Measurements from ENCODE around the gene SH2D7.

Gene SH2D7

DNA sequence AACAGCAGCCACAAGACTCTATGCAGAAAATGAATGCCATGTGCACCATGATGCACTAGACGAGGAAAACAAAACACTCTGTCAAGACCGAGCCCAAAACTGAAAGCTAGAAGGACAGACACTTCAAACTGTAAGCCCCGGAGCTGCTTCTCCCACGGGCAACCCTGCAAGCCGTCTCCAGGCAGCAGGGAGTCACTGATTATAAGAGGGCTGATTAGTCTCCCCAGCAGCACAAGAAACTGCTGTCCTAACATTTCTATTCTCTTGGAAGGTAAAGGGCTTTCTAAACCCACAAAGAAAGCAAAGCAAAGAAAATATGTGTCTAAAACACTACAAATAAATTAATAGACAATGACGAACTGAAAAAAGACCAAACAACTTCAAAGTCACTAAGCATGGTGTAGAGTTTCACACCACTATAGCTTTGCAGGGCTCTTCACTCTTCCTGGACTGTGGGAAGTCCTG, 30.4 kb upstream of the SH2D7 start:
- no peak for DNase-seq

DNA sequence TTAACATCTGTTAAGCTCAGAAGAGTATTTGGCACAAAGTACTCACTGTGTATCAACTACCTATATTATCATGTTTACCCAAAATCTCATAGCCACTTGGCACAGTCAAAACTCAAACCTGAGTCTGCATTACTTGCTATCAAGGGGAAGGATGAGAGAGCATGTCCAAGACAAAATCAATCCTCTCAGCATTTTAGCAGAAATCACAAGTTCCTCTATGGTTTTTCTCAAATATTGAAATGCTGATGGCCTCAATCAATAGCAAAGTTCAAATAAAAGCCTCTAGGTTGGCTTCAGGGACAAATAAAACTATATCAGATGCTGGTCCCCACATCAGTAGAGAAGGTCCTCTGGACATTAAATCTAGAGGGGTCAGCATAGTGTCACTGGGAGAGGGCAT, 29.1 kb upstream of the SH2D7 start:
- DNase-seq: no peak

DNA sequence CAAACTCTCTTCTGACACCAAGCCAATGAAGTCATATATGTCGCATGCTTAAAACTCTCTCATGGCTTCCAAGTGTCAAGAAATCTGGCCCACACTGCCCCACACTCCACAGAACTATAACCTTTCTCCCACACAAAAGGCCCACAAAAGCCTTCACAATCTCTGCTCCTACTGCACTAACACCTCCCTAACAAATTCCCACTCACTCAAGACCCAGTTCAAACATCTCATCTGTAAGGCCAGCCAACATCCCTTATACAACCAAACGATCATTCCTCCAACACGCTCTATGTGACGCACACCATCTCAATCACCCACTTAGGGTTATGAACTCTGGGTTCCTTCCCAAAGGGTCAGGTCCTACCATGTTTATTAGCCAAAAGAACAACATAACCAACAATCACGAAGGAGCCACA, 28.4 kb upstream of the SH2D7 start:
- no peak for DNase-seq

DNA sequence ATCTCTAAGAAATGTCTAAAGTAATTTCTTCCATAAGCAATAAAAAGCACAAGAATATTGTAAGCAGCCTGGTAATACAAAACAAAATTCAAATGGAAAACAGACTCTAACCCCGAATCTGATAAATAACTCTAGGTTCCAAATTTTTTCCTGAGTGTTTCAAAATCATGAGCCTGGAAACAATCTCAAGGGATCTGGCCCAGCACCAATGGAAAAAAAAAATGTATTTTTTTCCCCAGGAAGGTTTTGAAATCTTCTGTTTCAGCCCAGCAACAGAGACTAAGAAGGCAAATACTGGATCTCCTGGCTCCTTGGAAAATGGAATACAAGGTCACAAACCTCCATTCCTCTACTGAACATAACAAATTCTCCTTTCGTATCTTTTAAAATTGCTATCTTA, 27.8 kb upstream of the SH2D7 start:
- no peak for DNase-seq

DNA sequence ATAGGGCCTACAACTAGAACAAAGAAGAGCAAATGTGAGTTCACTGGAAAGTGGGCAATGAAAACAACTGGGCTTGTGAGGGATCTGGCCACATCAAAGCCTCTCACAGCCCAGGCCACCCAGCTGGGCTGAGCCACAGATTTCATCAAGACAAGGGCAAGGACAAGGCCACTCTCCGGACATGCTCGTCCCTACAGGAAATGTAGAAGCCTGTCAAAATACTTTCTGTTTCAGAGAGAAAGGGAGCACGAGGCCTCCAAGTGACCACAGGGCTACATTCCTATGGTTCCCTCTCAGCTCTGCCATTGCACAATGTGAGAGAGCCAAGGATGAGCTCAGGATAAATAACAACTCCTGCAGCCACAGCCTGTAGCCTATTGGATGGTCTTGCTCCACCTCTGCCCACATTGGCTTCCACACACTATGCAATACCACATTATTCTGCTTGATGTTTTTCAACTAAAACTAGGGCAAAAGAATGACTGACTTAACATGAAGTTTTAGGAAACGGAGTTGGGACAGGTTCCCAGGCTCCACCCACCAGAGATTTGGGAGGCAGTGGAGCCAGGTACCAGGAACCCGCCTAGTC, 27.0 kb upstream of the SH2D7 start:
- no peak for DNase-seq

DNA sequence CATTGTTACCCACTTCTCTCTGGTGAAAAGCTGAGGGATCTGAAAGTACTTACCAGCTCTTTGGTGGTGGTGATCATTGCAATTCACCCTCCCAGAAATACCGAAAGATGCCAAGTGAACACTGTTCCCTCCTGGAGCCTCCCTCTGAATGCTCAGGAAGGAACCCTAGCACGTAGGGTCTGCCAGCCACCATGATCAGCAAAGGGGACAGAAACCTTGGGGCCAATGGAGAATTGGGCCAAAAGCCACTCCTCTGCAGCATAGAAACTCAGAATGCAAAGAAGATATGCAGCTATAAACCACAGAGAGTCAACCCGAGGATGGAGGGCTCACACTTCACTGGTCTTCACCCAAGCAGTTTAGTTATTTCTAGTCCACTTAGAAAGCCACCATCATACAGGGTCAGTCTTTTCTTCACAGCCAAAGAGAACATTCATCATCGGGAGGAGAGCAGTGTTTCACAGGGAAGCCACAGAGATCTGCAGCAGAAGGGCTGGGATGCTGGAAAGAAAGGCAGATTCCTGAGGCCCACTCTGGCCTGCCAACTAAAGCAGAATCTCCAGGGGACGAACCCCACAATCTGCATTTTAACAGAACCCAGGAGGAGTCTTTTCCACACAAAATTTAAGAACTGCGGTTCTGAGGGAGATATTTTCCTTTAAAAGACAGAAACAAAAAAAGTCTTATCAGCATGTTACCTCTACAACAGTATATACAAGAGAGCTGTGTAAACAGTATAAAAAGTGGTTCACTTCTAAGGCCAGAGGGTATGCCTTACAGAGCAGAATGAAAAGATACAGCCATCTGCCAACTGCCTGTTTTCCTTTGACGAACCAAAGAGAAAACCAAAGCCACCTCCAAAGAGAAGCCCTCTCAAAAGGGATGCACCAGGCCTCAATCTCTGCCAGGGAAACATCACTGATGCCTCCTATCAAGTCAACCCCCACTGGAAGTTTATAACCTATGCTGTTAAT, 26.1 kb upstream of the SH2D7 start:
- DNase-seq: no peak

DNA sequence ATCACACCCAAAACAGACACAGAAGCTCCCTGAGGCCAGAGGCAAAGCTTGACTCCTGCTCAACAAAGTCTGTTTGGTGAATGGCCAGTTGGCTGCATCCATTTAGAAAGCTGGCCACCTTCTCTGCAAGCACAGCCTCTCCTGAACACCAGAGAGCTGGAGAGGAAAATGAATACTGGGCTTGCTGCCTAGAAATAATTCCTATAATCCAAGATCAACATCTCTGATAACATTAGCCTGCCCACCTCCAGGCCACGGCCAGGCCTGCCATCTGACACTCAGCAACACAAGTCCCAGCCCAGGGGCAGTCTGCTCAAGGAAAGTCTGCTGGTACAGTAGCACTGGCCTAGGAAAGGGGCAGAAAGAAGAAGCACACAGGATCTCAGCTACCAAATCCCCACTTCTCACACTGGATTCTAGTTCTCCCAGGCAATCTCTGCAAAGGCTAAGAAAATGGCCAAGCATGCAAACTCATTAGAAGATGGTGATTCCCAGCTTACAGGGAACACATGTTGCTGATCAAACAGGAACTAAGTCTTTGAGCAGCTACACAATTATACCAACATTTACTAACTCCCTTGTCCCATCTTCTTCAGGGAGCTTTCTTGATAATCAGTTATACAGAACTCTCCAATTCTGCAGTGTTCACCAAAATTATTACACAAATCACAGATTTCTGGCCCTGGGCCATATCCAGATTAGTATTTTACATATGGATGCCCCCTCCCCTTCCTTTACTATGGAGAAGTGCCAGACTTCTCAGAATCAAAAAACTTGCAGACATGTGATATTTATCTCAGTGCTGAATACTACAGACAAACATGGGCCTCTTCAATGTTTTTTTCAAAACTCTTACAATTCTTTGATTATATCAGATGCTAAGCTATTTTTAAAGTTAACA, 24.8 kb upstream of the SH2D7 start:
- no peak for DNase-seq

DNA sequence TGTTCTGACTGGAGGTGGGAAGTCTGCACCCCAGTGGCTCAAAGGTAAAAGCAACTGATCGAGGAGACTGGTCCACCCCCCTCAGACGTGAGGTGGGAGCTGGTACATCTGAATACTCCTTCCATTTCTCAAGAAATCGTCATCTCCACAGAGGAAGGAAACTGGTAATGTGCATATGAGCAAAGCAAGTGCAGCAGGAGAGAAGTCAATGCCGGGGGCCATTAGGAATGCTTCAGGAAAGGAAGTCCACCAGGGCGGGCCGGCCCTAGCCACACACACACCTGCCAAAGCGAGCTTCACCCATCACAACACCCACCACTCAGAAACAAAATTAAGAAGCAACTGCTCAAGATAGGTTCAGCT, 23.3 kb upstream of the SH2D7 start:
- no peak for DNase-seq

DNA sequence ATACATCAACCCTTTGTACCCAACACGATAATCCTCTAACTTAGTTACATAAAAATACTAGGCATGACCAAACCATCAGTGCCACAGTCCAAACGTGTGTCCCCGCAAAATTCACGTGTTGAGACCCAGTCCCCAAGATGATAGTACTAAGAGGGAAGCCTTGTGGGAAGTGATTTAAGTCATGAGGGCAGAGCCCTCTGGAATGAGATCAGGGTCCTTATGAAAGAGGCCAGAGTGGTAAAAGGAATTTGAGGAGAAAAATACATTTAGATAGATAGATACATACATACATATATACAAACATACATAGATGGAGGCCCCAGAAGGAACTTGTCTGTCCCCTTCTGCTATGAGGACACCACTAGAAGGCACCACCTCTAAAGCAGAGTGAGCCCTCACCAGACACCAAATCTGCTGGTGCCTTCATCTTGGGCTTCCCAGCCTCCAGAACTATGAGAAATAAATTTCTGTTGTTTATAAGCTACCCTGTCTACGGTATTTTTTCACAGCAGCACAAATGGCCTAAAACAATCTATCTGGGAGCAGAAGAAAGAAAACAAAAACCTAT, 22.8 kb upstream of the SH2D7 start:
- no peak for DNase-seq

DNA sequence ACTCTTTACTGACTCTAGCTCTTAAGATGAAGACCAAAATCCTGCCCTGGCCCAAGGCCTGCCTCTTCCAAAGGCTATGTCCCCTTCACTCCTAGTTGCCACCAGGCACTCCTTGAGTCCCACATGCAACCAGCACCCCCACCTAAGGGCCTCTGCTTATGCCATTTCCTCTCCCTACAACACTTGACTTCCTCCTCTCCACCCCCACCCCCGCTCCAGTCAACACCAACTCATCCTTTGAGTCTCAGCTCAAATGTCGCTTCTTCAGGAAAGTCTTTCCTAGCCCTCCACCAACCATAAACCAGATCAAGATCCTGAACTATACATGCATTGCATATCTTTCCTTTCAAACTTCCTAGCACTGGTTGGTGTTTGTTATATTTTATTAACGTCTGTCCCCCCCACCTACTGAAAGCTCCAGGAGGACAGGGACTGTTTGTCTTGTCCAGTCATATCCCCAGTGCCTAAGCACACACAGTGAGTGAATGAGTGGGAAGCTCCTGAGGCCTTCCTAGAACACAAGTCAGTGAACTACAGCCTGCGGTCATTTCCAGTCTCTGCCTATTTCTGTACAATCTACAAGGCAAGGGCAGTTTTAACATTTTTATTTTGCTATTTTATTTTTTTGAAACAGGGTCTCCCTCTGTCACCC, 22.2 kb upstream of the SH2D7 start:
- no peak for DNase-seq

DNA sequence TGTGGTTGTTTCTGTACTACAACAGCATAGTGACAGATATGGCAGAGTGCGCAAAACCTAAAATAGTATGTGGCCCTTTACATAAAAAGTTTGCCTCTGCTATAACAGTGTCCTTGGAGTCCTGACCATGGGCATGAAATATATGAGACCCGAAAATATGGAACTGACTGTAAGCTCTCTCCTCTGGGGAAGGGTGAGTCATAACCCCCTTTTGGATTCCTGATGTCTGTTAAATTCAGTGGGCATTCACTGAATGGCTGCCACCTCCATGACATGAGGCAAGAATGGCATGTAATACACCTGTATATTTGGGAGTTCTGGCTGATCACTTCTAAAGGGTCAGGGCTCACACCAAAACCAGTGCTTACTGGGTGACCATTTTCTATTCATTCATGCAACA, 21.0 kb upstream of the SH2D7 start:
- DNase-seq: no peak

DNA sequence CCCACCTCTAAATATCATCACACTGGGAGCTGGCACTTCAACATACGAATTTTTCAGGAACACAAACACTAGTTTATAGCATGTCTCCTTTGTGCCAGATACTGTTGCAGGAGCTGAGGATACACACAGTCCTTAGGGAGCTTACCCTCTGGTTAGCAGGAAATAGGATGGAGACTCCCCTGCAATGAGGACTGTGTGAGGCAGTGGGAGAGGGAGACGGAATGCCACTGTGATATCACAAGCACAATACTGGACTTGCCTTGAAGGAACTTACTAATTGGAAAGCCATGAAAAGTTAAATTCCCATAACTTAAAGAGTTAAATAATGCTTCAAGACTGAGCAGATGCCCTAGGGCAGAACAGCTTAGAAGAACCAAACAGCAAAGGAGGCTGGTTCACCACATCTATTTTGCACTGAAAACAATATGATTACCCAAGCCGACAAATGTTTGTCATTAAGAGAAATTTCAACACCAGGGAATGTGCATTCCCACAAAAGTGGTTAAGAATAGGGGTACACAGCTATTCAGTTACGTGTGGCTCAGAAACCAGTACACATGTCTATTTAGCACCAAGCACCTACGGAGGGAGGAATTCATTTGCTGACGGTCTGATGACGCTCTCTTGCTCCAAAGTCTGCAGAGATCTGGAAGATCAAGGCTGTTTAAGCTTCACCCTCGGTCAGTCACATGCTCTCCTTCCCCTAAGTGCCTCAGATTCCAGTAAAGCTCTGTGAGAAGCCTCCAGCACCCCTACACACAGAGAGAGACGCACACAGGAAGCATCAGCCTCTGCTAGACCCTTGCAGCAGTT, 20.1 kb upstream of the SH2D7 start:
- no peak for DNase-seq

DNA sequence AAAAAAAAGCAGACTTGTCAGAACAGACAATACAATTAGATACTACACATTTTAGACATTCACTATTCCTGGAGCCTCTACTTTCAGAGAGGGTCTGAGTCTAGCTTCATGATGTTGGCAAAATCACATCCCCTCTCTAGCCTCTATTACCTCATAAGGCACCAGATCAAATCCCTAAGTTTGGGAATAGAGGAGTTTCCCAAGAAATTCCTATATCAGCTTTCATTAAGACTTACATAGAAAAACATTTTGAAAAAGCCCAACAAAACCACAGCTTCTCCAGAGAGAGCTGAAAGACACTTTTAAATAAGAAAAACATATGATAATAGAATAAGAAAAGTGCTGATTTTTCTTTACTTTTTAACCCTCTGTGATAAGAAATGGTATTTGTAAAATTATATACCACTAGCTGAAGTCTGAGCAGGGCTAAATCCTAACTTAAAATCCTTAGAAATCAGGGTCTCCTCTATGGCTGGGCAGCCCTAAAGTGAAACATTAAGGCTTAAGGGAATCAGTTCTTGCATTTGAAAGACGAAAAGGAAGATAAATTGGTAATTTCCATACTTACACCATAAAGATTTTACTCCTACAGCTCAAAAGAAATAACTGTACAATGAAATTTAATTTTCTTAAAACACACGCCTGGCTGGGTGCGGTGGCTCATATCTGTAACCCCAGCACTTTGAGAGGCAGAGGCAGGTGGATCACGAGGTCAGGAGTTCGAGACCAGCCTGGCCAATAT, 19.1 kb upstream of the SH2D7 start:
- no peak for DNase-seq

DNA sequence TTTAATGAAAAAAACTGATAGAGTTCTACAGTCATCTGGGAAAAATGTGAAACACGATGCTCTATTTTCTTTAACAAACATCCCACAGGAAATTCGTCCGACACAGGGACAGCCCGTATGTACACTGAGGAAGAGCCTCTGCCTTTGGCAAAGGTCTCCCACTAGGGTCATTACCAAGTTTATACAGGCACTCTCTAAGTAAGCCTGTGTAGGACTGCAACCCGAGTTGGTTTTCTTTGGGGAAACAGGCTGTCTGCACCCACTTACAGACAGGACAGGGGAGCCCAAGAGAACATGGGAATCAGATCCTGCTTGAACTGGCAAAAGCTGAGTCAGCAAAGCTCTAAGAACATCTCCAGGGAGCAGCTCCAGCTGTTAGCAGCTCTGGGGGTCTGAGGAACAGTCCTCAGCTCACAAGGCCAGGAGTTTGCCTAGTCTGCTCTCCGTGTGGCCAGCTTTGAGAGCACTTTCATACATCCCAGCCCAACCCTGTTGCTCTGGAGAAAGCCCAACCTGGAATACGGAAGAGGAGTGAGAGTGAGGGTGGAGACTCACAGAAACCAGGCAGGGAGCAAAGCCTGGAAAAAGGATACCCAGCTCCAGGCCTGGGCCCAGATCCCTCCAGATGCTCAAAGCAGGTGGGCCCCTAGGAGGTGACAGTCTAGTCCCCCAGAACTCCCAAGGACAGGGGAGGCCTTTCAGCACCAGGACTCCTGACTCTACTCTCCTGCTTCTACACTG, 16.7 kb upstream of the SH2D7 start:
- no peak for DNase-seq

DNA sequence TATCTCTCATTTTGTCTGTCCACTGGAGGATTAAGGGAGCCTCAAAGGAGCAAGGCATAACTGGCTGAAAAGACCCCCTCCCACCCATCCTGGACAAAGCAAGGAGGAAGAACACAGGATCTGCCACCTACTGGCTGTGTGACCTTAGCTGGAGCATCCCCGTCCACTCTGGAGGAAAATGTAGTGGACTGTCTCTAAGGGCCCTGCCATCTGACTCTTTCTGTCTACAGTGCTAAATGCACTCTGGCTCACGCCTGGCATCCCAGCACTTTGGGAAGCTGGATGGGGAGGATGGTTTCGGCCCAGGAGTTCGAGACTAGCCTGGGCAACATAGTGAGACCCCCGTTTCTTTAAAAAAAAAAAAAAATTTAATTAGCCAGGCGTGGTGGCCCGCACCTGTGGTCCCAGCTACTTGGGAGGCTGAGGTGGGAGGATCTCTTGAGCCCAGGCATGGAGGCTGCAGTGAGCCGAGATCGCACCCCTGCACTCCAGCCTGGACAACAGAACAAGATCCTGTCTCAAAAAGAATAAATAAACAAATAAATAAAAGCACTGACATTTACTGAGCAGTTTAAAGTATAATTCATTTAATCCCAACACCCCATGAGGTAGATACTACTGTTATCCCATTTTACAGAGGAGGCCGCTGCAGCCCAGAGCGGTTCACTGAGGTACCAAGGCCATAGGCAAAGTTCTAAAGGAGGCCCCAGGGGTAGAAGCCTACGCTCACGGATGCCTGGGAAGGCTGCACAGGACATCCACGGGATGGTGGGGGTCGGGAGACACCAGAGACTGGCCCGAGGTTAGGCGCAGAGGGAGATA, 15.9 kb upstream of the SH2D7 start:
- no peak for DNase-seq

DNA sequence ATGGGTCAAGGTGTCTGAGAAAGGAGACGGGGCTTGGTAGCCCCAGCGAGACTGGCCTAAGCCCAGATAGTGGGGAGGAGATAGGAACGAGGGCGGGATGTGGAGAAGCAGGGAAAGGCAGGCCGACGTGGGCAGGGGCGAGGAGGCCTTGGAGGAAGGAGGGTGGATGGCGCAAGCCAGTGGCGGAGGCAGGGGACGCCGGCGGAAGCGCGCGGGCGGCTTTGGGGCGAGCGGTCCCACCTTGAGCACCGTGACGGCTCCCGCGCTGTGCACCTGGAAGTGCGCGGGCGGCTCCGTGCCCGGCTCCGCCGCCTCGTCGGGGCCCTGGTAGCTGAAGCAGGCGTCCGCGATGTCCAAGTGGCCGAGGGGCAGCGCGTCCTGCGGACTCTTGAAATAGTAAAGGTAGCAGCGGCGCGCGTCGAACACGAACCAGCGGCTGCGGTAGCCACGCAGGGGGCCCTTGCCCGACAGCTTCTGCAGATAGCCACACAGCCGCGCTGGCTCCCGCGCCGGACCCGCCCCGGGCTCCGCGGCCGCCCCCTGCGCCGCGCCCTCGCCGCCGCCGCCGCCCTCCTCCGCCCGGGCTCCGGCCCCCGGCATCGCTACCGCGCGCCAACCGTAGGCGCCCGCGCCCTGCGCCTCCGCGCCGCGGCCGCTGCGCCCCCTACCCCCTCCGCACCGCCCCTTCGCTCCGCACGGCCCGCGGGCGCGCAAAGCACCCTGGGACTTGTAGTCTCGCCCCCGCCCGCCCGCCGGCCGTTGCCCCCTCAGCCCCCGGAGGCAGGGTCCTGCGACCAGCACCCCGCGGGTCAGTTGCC, 15.1 kb upstream of the SH2D7 start, which contains the start of gene TBC1D2B:
TBC1D2B (minus strand) TSS at position 659 of the 818 bp plus-strand sequence; CDS start at position 600, 59 bp downstream.
- DNase-seq: peak; percentile 63

DNA sequence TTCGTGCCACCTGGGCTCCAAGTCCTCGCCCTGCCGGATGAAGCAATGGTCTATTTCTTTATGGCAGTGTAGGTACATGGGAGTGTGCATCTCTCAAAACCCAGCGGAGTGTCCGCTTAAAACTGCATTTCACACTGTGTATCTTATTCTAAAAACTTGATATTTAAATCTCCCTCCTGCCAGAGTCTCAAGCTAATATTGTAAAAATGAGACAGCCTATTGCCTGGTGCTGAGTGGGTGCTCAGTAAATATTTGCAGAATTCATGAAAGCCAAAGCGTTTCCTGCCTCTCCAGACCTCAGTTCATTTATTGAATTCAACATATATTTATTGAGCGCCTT, 14.5 kb upstream of the SH2D7 start:
- DNase-seq: no peak

Data from activated effector memory CD4-positive, alpha-beta T cell treated with Interleukin-2 at 50 U/mL for 16 hours (primary cell).